ENCODE results near the gene HSPB6. TPM values are rescaled to one million over a fixed set of nuclear protein-coding genes. Genes with fewer than 3 reads are reported as not detected.

The HSPB6 gene
- total RNA-seq, 1 donor from 2014 or later: not detected

DNA sequence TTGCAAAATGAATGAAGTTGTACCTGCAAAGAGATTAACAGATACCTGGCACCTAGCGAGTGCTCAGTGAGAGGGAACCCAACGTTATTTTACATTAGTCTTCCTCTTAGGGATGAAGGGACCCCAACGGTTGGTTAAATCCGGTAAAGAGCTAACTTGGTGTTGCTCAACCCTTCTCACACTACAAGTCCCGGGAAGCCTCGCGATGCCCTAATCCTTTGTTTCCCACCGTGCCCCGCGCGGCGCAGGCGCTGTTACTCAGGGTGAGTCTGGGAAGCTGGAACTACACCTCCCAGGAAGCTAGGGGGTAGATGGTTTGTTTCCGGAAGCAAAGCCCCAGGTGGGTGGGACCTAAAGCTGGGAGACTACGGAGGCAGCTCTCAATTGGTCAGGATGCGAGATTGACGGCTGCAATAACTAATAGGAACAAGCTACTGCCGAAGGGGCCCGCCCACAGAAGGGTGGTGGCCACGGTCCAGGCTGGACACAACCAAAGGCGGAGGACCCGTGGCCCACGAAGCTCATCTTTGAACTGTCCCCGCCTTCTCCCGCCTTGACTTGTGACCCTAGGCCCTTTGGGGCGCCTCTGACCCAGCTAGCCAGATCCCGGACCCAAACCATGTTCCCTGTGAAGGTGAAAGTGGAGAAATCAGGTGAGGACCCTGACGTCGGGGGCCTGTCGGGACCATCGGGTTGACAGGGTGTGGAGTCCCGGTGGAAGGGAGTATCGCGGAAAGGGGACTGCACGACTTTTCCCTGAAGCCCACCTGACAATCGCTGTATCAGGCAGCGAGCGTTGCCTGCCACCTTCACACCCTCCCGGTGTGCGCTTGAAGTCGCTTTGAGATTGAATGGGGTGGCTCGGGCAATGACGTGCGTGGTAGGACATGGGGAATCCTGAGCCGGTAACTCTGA is 8.5 kb downstream of the HSPB6 start, which contains the start of gene LIN37:
LIN37 (plus strand) TSS at position 471 of the 915 bp plus-strand sequence; CDS start at position 620, 149 bp downstream.
- peak within 1 kb of the TSS; percentile 96 for H3K27ac Mint-ChIP-seq
- TF ChIP-seq, protein P1, sequence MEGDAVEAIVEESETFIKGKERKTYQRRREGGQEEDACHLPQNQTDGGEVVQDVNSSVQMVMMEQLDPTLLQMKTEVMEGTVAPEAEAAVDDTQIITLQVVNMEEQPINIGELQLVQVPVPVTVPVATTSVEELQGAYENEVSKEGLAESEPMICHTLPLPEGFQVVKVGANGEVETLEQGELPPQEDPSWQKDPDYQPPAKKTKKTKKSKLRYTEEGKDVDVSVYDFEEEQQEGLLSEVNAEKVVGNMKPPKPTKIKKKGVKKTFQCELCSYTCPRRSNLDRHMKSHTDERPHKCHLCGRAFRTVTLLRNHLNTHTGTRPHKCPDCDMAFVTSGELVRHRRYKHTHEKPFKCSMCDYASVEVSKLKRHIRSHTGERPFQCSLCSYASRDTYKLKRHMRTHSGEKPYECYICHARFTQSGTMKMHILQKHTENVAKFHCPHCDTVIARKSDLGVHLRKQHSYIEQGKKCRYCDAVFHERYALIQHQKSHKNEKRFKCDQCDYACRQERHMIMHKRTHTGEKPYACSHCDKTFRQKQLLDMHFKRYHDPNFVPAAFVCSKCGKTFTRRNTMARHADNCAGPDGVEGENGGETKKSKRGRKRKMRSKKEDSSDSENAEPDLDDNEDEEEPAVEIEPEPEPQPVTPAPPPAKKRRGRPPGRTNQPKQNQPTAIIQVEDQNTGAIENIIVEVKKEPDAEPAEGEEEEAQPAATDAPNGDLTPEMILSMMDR (IDR thresholded peaks at IDR 0.05): no peak
- DNase-seq (peak; percentile 91), ATAC-seq (ENCODE audit: low read depth) (peak; percentile 73)
- no peaks in the 10 kb centered on the region for H3K9me3 Mint-ChIP-seq
- intact Hi-C loops (cut with micrococcal nuclease): loop anchor here (1.0 to 10.0 kb wide), 8 partner anchors 10 to 1566 kb away; partner anchors contain the start of genes ARHGAP33, OVOL3, POLR2I and PROSER3
- peak within 1 kb of the TSS; percentile 98 for H3K4me3 Mint-ChIP-seq
- peaks cover 48% of the 10 kb centered on the region for H3K4me1 Mint-ChIP-seq
- no peaks in the 10 kb centered on the region for H3K27me3 Mint-ChIP-seq
- peaks cover 30% of the 10 kb centered on the region for H3K36me3 Mint-ChIP-seq (ENCODE audit: low read depth)
- POLR2A ChIA-PET: interaction anchor here (0.5 to 2.5 kb wide), 20 partner anchors 8 to 565 kb away, joined by 3 to 16 read pairs (median 6); partner anchors contain the start of genes ALKBH6, ATP4A, COX6B1 and FFAR1
- CTCF ChIA-PET: interaction anchor here (0.7 to 1.2 kb wide), 2 partner anchors 11 to 54 kb away, joined by 3 to 4 read pairs; no protein-coding TSS in a partner anchor

DNA sequence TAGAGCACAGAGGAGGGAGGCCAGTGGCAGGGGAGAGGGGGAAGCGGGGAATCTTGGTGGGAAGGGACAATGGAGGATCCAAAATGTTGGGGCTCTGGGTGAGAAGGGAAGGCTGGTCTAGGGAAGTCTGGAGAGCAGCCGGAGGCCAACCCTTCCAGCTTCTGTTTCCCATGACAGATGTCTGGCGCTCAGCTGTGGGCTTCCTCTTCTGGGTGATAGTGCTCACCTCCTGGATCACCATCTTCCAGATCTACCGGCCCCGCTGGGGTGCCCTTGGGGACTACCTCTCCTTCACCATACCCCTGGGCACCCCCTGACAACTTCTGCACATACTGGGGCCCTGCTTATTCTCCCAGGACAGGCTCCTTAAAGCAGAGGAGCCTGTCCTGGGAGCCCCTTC is 10.3 kb downstream of the HSPB6 start:
- intact Hi-C loops (cut with micrococcal nuclease): loop anchor here (10.0 kb wide), 2 partner anchors 368 to 1568 kb away; partner anchors contain the start of genes OVOL3, POLR2I and TBCB
- TF ChIP-seq, protein P1 (IDR thresholded peaks at IDR 0.05): no peak
- ATAC-seq (ENCODE audit: low read depth) (no peak), DNase-seq (no peak)
- H3K4me3 Mint-ChIP-seq: peak overlapping the region; percentile 92
- H3K9me3 Mint-ChIP-seq: no peaks in the 10 kb centered on the region
- CTCF ChIA-PET: no interaction called here
- H3K36me3 Mint-ChIP-seq (ENCODE audit: low read depth): peaks cover 27% of the 10 kb centered on the region
- H3K27ac Mint-ChIP-seq: no peak overlapping the region
- POLR2A ChIA-PET: interaction anchor here (0.6 to 5.2 kb wide), 3 partner anchors 11 to 483 kb away, joined by 3 to 69 read pairs (median 4); partner anchors contain the start of genes HSPB6 and PROSER3
- no peaks in the 10 kb centered on the region for H3K27me3 Mint-ChIP-seq
- H3K4me1 Mint-ChIP-seq: peaks cover 62% of the 10 kb centered on the region

DNA sequence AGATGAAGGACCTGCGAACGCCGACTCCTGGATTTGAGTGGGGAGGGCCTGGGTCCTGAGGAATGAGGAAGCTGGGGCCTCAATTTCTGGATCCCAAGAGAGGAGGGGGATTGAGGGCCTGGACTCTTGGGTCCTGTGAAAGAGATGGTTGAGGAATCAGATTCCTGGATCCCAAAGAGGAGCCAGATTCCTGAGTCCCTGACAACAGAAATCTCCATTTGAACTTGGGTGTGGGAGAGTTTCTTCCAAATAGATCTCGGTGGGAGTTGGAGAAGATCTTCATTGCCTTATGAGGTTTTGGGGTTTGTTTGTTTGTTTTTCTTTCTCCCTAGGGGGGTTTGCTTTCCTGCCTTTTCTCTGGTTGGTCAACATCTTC is 10.8 kb downstream of the HSPB6 start:
- Mint-ChIP-seq H3K27ac (peak overlapping the region; percentile 99), H3K4me1 (peaks cover 63% of the 10 kb centered on the region), H3K27me3 (no peaks in the 10 kb centered on the region), H3K36me3 (ENCODE audit: low read depth) (peaks cover 27% of the 10 kb centered on the region), H3K9me3 (no peaks in the 10 kb centered on the region), H3K4me3 (peak overlapping the region; percentile 92)
- DNase-seq (no peak), ATAC-seq (ENCODE audit: low read depth) (no peak)
- intact Hi-C loops (cut with micrococcal nuclease): loop anchor here (10.0 kb wide), 2 partner anchors 369 to 1569 kb away; partner anchors contain the start of genes OVOL3, POLR2I and TBCB
- TF ChIP-seq, protein P1 (IDR thresholded peaks at IDR 0.05): no peak
- ChIA-PET CTCF (interaction anchor here (1.6 kb wide), 1 partner anchor 51 kb away, joined by 4 read pairs; no protein-coding TSS in a partner anchor), POLR2A (interaction anchor here (0.6 to 5.2 kb wide), 12 partner anchors 11 to 534 kb away, joined by 3 to 69 read pairs (median 5); partner anchors contain the start of genes HSPB6, NFKBID, PROSER3 and ZNF146)

DNA sequence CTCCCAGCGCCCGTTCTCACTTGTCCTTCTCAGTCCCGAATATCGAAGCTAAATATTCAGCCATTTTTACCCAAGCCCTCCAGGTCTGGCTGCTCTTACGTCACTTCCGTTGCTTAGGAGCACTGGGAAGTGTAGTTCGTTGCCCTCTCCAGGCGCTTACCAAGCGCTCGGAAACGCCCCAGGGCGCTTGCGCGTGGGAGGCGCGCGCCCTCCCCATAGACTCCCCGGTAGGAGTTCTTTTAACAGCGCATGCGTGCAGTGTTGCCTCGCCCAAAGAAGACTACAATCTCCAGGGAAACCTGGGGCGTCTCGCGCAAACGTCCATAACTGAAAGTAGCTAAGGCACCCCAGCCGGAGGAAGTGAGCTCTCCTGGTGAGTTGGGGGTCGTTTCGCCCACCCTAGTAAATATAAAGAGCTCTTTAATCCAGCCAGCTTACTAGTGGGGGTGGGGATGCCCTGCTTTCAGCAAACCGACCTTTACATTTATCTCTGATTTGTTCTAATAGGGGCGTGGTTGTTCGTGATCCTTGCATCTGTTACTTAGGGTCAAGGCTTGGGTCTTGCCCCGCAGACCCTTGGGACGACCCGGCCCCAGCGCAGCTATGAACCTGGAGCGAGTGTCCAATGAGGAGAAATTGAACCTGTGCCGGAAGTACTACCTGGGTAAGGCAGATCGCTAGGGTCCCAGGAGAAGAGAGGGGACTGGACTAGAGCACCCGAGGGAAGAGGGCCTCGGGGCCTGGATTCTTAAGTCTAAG is 11.3 kb downstream of the HSPB6 start, which contains the start of the genes PSENEN and U2AF1L4:
PSENEN (plus strand) TSS at position 324 of the 759 bp plus-strand sequence; CDS start at position 604, 280 bp downstream.
U2AF1L4 (minus strand) TSS at position 91 of the 759 bp plus-strand sequence; CDS start at position 64, 27 bp downstream.
- H3K9me3 Mint-ChIP-seq: no peaks in the 10 kb centered on the region
- TF ChIP-seq, protein P1 (IDR thresholded peaks at IDR 0.05): no peak
- H3K36me3 Mint-ChIP-seq (ENCODE audit: low read depth): peaks cover 32% of the 10 kb centered on the region
- peak; percentile 89 for DNase-seq
- intact Hi-C loops (cut with micrococcal nuclease): loop anchor here (1.0 to 10.0 kb wide), 7 partner anchors 29 to 1569 kb away; partner anchors contain the start of genes HAUS5, OVOL3, POLR2I and SDHAF1
- H3K27me3 Mint-ChIP-seq: no peaks in the 10 kb centered on the region
- peaks cover 69% of the 10 kb centered on the region for H3K4me1 Mint-ChIP-seq
- POLR2A ChIA-PET: interaction anchor here (0.6 to 5.2 kb wide), 24 partner anchors 12 to 1155 kb away, joined by 3 to 69 read pairs (median 4); partner anchors contain the start of genes COX6B1, HSPB6, NFKBID and POLR2I
- peak within 1 kb of the TSS; percentile 99 for H3K27ac Mint-ChIP-seq
- CTCF ChIA-PET: interaction anchor here (1.0 to 1.6 kb wide), 2 partner anchors 11 to 51 kb away, joined by 3 to 4 read pairs; no protein-coding TSS in a partner anchor
- peak within 1 kb of the TSS; percentile 92 for H3K4me3 Mint-ChIP-seq
- ATAC-seq (ENCODE audit: low read depth): peak; percentile 41

All from activated B cell treated with CpG ODN at 0.5 μM for 24 hours (primary cell).